PC-3 (cell line): ENCODE results near the gene PADI1.

ENCODE experiments used
- CTCF ChIP-seq: fragments of 300-600 bp; sonication (generic); conservative IDR thresholded peaks from 2 replicates; pipeline ENCODE4 v1.5.1; 2017; ENCODE audit warnings: antibody characterized with exemption, low read depth, mild to moderate bottlenecking, low read length
- EZH2 ChIP-seq: fragments of 300-600 bp; sonication (generic); IDR thresholded peaks from one replicate; pipeline ENCODE4 v1.6.1; 2017; ENCODE audit warnings: antibody characterized with exemption, mild to moderate bottlenecking, low read length; ENCODE audit not compliant: unreplicated experiment

- TF ChIP-seq CTCF = no peak
- no peak for TF ChIP-seq EZH2
Observed at GRCh38 chr1:17230106-17230505, 25.2 kb downstream of the PADI1 start.
